GM12878 (cell line): ENCODE results near the gene NDUFB4. TPM values are rescaled to one million over a fixed set of nuclear protein-coding genes. Genes with fewer than 3 reads are reported as not detected.
A peak's percentile ranks its signal among the peaks of the same experiment; 100 is the strongest.

Experiments used
- ATAC-seq: fragments of 200-7000 bp; cut with Tn5 transposase; 3 replicates; pipeline ENCODE4 v1.9.1; 2020; ENCODE audit warnings: mild to moderate bottlenecking, moderate library complexity
- BruUV-seq: library from RNA; stranded (reverse); fragments of 400-500 nt; replicated peaks from 2 replicates; lab custom pipeline; 2021; lab: Mats Ljungman, UMichigan
- CTCF ChIA-PET: fragments of 300-600 bp; sonication (Branson Sonifier 250); formaldehyde crosslinking; extraction: SDS; loops from one replicate; lab custom pipeline; 2021; ENCODE audit warnings: inconsistent platforms; lab: Yijun Ruan, JAX
- POLR2A ChIA-PET: fragments of 350-600 bp; formaldehyde crosslinking; extraction: SDS; loops from one replicate; lab custom pipeline; 2021; ENCODE audit warnings: inconsistent platforms; lab: Charles Lee
- RAD21 ChIA-PET: fragments of 300-600 bp; sonication (Branson Sonifier 250); formaldehyde crosslinking; loops from one replicate; lab custom pipeline; 2023; ENCODE audit warnings: antibody characterized with exemption; ENCODE audit not compliant: unreplicated experiment; lab: Charles Lee
- SMC1A ChIA-PET: fragments of 300-600 bp; sonication (Branson Sonifier 250); formaldehyde crosslinking; loops from one replicate; lab custom pipeline; 2023; ENCODE audit not compliant: unreplicated experiment, uncharacterized antibody; lab: Charles Lee
- DNase-seq: peaks from one replicate; pipeline ENCODE4 v3.0.0-alpha.2; 2011; ENCODE audit warnings: low read depth, low spot score
- FAIRE-seq: peaks from 3 replicates; lab custom pipeline; 2011; peaks lifted over from hg19 to GRCh38; lab: Jason Lieb, UNC
- H2AFZ ChIP-seq: 2 replicates; pipeline ENCODE4 v1.6.0; 2011; ENCODE audit warnings: low read depth, low read length, control low read depth; ENCODE audit not compliant: control insufficient read depth
- H3K27ac ChIP-seq: 2 replicates; pipeline ENCODE4 v1.5.1; 2011; ENCODE audit warnings: control low read depth; ENCODE audit not compliant: control insufficient read depth, insufficient read depth
- H3K27me3 ChIP-seq, 2 experiments: replicated peaks in 1 of 2; 2 replicates each; pipeline versions ENCODE4 v1.6.0 to v1.6.1; 2011; ENCODE audit warnings: low read length in 1 of 2; ENCODE audit not compliant: control insufficient read depth in 2 of 2, insufficient read depth in 2 of 2
- H3K36me3 ChIP-seq, 2 experiments: 2 replicates each; pipeline ENCODE4 v1.5.1; 2011; ENCODE audit warnings: low read length in 1 of 2; ENCODE audit not compliant: control insufficient read depth in 2 of 2, insufficient read depth in 2 of 2
- H3K4me1 ChIP-seq: 2 replicates; pipeline ENCODE4 v1.6.1; 2011; ENCODE audit warnings: mild to moderate bottlenecking, low read length, moderate library complexity, mixed read lengths; ENCODE audit not compliant: control insufficient read depth, insufficient read depth
- H3K4me2 ChIP-seq: 2 replicates; pipeline ENCODE4 v1.6.0; 2011; ENCODE audit warnings: control low read depth; ENCODE audit not compliant: control insufficient read depth, insufficient read depth
- H3K4me3 ChIP-seq: fragments of 200-600 bp; sonication (generic); 2 replicates; pipeline ENCODE4 v1.5.1; 2016
- H3K79me2 ChIP-seq: 2 replicates; pipeline ENCODE4 v1.6.0; 2011; ENCODE audit warnings: low read length; ENCODE audit not compliant: control insufficient read depth, insufficient read depth
- H3K9ac ChIP-seq: 2 replicates; pipeline ENCODE4 v1.8.0; 2011; ENCODE audit warnings: low read length, control low read depth, mixed read lengths; ENCODE audit not compliant: control insufficient read depth, insufficient read depth
- H3K9me3 ChIP-seq: replicated peaks from 3 replicates; pipeline ENCODE4 v1.5.1; 2011; ENCODE audit warnings: mild to moderate bottlenecking, low read length; ENCODE audit not compliant: control insufficient read depth, insufficient read depth
- H4K20me1 ChIP-seq: 2 replicates; pipeline ENCODE4 v1.6.0; 2011; ENCODE audit not compliant: control insufficient read depth, insufficient read depth
- BMI1 ChIP-seq: fragments of 450-650 bp; IDR thresholded peaks from 2 replicates; pipeline ENCODE4 v1.6.1; 2016; ENCODE audit warnings: mild to moderate bottlenecking, moderate library complexity, borderline replicate concordance
- NFIC ChIP-seq: IDR thresholded peaks from 2 replicates; pipeline ENCODE4 v1.6.1; 2012; ENCODE audit warnings: low read depth, mild to moderate bottlenecking, inconsistent platforms, low read length, moderate library complexity
- NR2C1 ChIP-seq: fragments of 450-650 bp; IDR thresholded peaks from 2 replicates; pipeline ENCODE4 v1.6.1; 2017; ENCODE audit warnings: antibody characterized with exemption, mild to moderate bottlenecking, moderate library complexity
- PAX5 ChIP-seq: IDR thresholded peaks from 2 replicates; pipeline ENCODE4 v1.6.1; 2011; ENCODE audit warnings: low read depth, low read length, borderline replicate concordance
- PAX8 ChIP-seq: fragments of 450-650 bp; IDR thresholded peaks from 2 replicates; pipeline ENCODE4 v1.6.1; 2017; ENCODE audit warnings: mild to moderate bottlenecking, moderate library complexity
- POLR2AphosphoS2 ChIP-seq: IDR thresholded peaks from 2 replicates; pipeline ENCODE4 v1.6.1; 2011; ENCODE audit warnings: low read depth, mild to moderate bottlenecking, low read length, improper control_type of control experiment, moderate library complexity
- POLR2AphosphoS5 ChIP-seq: IDR thresholded peaks from 2 replicates; pipeline ENCODE4 v1.6.1; 2011; ENCODE audit warnings: mild to moderate bottlenecking, low read length, inconsistent platforms
- SPI1 ChIP-seq: IDR thresholded peaks from 2 replicates; pipeline ENCODE4 v1.6.1; 2011; ENCODE audit warnings: low read depth, mild to moderate bottlenecking, low read length, moderate library complexity, borderline replicate concordance; ENCODE audit not compliant: insufficient read depth
- ZNF207 ChIP-seq: fragments of 450-650 bp; IDR thresholded peaks from 2 replicates; pipeline ENCODE4 v1.6.1; 2014; ENCODE audit warnings: antibody characterized with exemption, mild to moderate bottlenecking, borderline replicate concordance
- WGBS: methylation state at CpG from one replicate; pipeline ENCODE4 v1.1.6; 2016; ENCODE audit warnings: low lambda C conversion rate; ENCODE audit not compliant: insufficient replicate concordance, insufficient coverage; ENCODE audit errors: missing lambda C conversion rate; 5-methylcytosine and 5-hydroxymethylcytosine counted together
- in situ Hi-C: fragments of 300-500 bp; cut with MboI; formaldehyde crosslinking; loops from 9 replicates; pipeline ENCODE4 v1.14.3; 2018; ENCODE audit warnings: mixed read lengths
- intact Hi-C: fragments of 100-400 bp; cut with micrococcal nuclease; formaldehyde crosslinking; loops from one replicate; pipeline ENCODE4 v1.14.2; 2022; ENCODE audit not compliant: unreplicated experiment
- polyA plus RNA-seq, 11 experiments: library from polyadenylated mRNA; depleted of rRNA in 4 of 11; unstranded in 6 of 11; stranded (reverse) in 5 of 11; fragments of >200 nt; fragmentation: Nextera tagmentation in 4 of 11; fragmentation: Illumina TruSeq in 1 of 11; extraction: Ambion mirVana in 4 of 11; extraction: Trizol in 1 of 11; gene quantifications; 1 replicate in 1 of 11; 2 replicates in 10 of 11; pipeline versions ENCODE4 v1.2.1 to v1.2.3, GENCODE V29; 2011 to 2016; ENCODE audit warnings: inconsistent platforms in 2 of 11, missing spikeins in 2 of 11, low read depth in 1 of 11
- total RNA-seq, 4 experiments: library from RNA; depleted of rRNA in 3 of 4; stranded (reverse); fragments of >200 nt in 3 of 4; fragmentation: Illumina TruSeq in 1 of 4; extraction: Trizol in 1 of 4; gene quantifications; 2 replicates each; pipeline versions ENCODE4 v1.2.1 to v1.2.3, GENCODE V29; 2013 to 2021

Gene NDUFB4
- total and polyA plus RNA-seq, 10 of the 15 experiments (the other 5 are each of a cell fraction or from before 2014, with no cell fraction given): 155 to 864 (median 387) TPM

- H3K36me3 ChIP-seq: no peaks in the 10 kb centered on the region; a peak in 1 of 4 replicates
- H3K4me2 ChIP-seq: no peak overlapping the region
- DNase-seq (no peak), FAIRE-seq (no peak), ATAC-seq (peak; percentile 56)
- H3K9me3 ChIP-seq: no peaks in the 10 kb centered on the region
- TF ChIP-seq PAX8 (no peak), NR2C1 (no peak), ZNF207 (no peak), PAX5 (no peak), NFIC (no peak)
- SMC1A ChIA-PET: interaction anchor here (0.7 to 1.9 kb wide), 3 partner anchors 9 to 175 kb away, joined by 3 to 10 read pairs (median 3); partner anchors contain the start of gene NDUFB4
- no TSS peak for BruUV-seq
- H4K20me1 ChIP-seq: no peaks in the 10 kb centered on the region
- POLR2A ChIA-PET: interaction anchor here (1.2 to 1.3 kb wide), 2 partner anchors 8 to 9 kb away, joined by 3 to 5 read pairs; partner anchors contain the start of gene NDUFB4
- intact Hi-C loops (no loop called here), in situ Hi-C loops (loop anchor here (10.0 kb wide), 1 partner anchor 60 kb away; no protein-coding TSS in a partner anchor)
- H3K27me3 ChIP-seq: no peaks in the 10 kb centered on the region
- peaks cover 2% of the 10 kb centered on the region; the same call in 1 of the 2 replicates for H3K79me2 ChIP-seq
- no peak overlapping the region for H2AFZ ChIP-seq
- no peaks in the 10 kb centered on the region for H3K4me1 ChIP-seq
- no peak overlapping the region for H3K27ac ChIP-seq
- no peak overlapping the region for H3K4me3 ChIP-seq
- CTCF ChIA-PET: interaction anchor here (1.5 kb wide), 1 partner anchor 9 kb away, joined by 6 read pairs; the partner anchor contains the start of gene NDUFB4
- H3K9ac ChIP-seq: no peak overlapping the region
- RAD21 ChIA-PET: interaction anchor here (0.8 to 1.1 kb wide), 2 partner anchors 9 to 47 kb away, joined by 3 to 4 read pairs; partner anchors contain the start of gene NDUFB4
Measured at GRCh38 chr3:120604784-120605183, 8.6 kb downstream of the NDUFB4 start.

- WGBS: 66% methylated on average over 4 of the region's 4 CpGs
- ATAC-seq (no peak), FAIRE-seq (no peak), DNase-seq (no peak)
- no peaks in the 10 kb centered on the region for H3K79me2 ChIP-seq
- CTCF ChIA-PET: interaction anchor here (0.9 kb wide), 1 partner anchor 187 kb away, joined by 3 read pairs; no protein-coding TSS in a partner anchor
- H4K20me1 ChIP-seq: no peaks in the 10 kb centered on the region
- no peak overlapping the region for H3K4me3 ChIP-seq
- no peak for TF ChIP-seq BMI1
- no peak for TF ChIP-seq POLR2AphosphoS5
- TF ChIP-seq POLR2AphosphoS2: no peak
- no peak for TF ChIP-seq SPI1
- H3K9ac ChIP-seq: no peak overlapping the region
- RAD21 ChIA-PET: no interaction called here
- H3K36me3 ChIP-seq: no peaks in the 10 kb centered on the region
- H3K9me3 ChIP-seq: no peaks in the 10 kb centered on the region
- H3K27me3 ChIP-seq: no peaks in the 10 kb centered on the region
- no peaks in the 10 kb centered on the region for H3K4me1 ChIP-seq
- SMC1A ChIA-PET: no interaction called here
- no peak overlapping the region for H3K4me2 ChIP-seq
- H3K27ac ChIP-seq: no peak overlapping the region
- POLR2A ChIA-PET: no interaction called here
- BruUV-seq: no TSS peak
- intact Hi-C loops: no loop called here
- in situ Hi-C loops: loop anchor here (10.0 kb wide), 1 partner anchor 56 kb away; no protein-coding TSS in a partner anchor
- H2AFZ ChIP-seq: no peak overlapping the region
Measured at GRCh38 chr3:120608506-120608905, 12.4 kb downstream of the NDUFB4 start.
